ENCODE measurements around the gene ADORA3.

ADORA3 gene

DNA sequence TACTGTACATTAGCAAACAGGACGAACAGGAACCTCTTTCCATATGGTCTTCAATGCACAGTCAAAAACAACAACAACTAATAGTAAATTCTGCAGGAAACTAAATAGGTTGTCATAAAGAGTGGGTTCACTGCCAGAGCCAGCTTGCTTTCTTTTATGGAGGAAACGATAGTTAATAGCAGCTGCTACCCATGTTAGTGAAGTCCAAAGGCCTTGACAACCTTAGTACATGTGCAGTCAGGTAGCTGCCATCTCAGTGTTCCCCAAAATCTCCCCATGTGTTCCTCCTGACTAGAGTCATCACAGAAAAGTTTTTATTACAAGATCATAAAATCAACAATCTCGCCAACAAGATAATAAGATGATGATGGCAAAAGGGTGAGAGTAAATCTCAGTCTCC is 16.6 kb upstream of the ADORA3 start:
- TF ChIP-seq RAD21 (IDR thresholded peaks at IDR 0.05; ENCODE audit: low read depth) (no peak), EP300 (IDR thresholded peaks at IDR 0.05; ENCODE audit: borderline replicate concordance) (no peak), FOXM1 (IDR thresholded peaks at IDR 0.05; ENCODE audit: borderline replicate concordance, low read depth) (no peak), ZBTB7A (IDR thresholded peaks at IDR 0.05; ENCODE audit: low read depth) (no peak), CREB1 (IDR thresholded peaks at IDR 0.05; ENCODE audit: low read depth) (no peak), TCF12 (IDR thresholded peaks at IDR 0.05; ENCODE audit: low read depth) (no peak), YY1 (IDR thresholded peaks at IDR 0.05; ENCODE audit: low read depth) (no peak), CEBPB (IDR thresholded peaks at IDR 0.05) (no peak), EGR1 (IDR thresholded peaks at IDR 0.05) (no peak), NFIC (IDR thresholded peaks at IDR 0.05) (no peak), TEAD4 (IDR thresholded peaks at IDR 0.05) (no peak), TAF1 (IDR thresholded peaks at IDR 0.05; ENCODE audit: low read depth) (no peak)
- TF ChIP-seq, protein P1, sequence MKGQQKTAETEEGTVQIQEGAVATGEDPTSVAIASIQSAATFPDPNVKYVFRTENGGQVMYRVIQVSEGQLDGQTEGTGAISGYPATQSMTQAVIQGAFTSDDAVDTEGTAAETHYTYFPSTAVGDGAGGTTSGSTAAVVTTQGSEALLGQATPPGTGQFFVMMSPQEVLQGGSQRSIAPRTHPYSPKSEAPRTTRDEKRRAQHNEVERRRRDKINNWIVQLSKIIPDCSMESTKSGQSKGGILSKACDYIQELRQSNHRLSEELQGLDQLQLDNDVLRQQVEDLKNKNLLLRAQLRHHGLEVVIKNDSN (IDR thresholded peaks at IDR 0.05), result no peak
- TF ChIP-seq, protein P2, sequence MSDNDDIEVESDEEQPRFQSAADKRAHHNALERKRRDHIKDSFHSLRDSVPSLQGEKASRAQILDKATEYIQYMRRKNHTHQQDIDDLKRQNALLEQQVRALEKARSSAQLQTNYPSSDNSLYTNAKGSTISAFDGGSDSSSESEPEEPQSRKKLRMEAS (IDR thresholded peaks at IDR 0.05), result no peak
- TF ChIP-seq, protein P3, sequence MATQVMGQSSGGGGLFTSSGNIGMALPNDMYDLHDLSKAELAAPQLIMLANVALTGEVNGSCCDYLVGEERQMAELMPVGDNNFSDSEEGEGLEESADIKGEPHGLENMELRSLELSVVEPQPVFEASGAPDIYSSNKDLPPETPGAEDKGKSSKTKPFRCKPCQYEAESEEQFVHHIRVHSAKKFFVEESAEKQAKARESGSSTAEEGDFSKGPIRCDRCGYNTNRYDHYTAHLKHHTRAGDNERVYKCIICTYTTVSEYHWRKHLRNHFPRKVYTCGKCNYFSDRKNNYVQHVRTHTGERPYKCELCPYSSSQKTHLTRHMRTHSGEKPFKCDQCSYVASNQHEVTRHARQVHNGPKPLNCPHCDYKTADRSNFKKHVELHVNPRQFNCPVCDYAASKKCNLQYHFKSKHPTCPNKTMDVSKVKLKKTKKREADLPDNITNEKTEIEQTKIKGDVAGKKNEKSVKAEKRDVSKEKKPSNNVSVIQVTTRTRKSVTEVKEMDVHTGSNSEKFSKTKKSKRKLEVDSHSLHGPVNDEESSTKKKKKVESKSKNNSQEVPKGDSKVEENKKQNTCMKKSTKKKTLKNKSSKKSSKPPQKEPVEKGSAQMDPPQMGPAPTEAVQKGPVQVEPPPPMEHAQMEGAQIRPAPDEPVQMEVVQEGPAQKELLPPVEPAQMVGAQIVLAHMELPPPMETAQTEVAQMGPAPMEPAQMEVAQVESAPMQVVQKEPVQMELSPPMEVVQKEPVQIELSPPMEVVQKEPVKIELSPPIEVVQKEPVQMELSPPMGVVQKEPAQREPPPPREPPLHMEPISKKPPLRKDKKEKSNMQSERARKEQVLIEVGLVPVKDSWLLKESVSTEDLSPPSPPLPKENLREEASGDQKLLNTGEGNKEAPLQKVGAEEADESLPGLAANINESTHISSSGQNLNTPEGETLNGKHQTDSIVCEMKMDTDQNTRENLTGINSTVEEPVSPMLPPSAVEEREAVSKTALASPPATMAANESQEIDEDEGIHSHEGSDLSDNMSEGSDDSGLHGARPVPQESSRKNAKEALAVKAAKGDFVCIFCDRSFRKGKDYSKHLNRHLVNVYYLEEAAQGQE (IDR thresholded peaks at IDR 0.05; ENCODE audit: low read depth), result no peak

DNA sequence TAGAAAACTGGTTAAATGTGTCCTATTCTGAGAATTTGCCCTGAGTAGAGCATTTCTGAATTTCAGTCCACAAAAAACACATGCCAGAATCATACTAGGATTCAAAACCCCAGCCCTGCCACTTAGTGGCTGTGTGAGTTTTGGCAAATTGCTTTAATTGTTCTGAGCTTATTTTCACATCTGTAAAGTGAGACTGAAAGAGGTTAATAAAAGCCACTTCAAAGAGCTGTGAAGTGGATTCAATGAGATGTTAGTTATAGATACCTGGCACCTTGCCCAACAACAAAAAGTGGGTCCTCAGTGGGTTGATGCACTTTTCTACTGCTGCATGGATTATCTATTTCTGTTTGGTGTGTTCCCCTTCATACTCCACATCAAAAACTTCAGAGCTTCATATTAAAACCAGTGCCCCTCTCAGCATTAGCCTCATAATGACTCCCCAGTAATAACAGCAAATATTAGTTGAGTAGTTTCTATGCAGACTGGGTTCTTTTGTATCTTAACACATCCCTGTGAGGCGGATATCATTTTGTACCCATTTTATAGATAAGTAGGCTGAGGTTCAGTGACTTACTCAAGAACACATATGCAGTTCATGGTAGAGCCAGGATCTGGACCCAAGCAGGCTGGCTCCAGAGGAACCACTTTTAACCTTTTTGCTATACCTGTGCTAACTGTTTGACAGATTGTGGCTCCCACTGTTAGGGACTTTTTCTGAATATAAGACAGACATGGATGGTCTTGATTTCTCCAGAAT is 14.2 kb upstream of the ADORA3 start:
- TF ChIP-seq EGR1 (IDR thresholded peaks at IDR 0.05) (no peak), YY1 (IDR thresholded peaks at IDR 0.05; ENCODE audit: low read depth) (no peak), NFIC (IDR thresholded peaks at IDR 0.05) (no peak), RAD21 (IDR thresholded peaks at IDR 0.05; ENCODE audit: low read depth) (no peak), ZBTB7A (IDR thresholded peaks at IDR 0.05; ENCODE audit: low read depth) (no peak), TCF12 (IDR thresholded peaks at IDR 0.05; ENCODE audit: low read depth) (no peak), TAF1 (IDR thresholded peaks at IDR 0.05; ENCODE audit: low read depth) (no peak), FOXM1 (IDR thresholded peaks at IDR 0.05; ENCODE audit: borderline replicate concordance, low read depth) (no peak), CREB1 (IDR thresholded peaks at IDR 0.05; ENCODE audit: low read depth) (no peak), EP300 (IDR thresholded peaks at IDR 0.05; ENCODE audit: borderline replicate concordance) (no peak), TEAD4 (IDR thresholded peaks at IDR 0.05) (no peak), CEBPB (IDR thresholded peaks at IDR 0.05) (no peak)
- TF ChIP-seq, protein P2 (IDR thresholded peaks at IDR 0.05), result no peak
- TF ChIP-seq, protein P3 (IDR thresholded peaks at IDR 0.05; ENCODE audit: low read depth), result no peak
- TF ChIP-seq, protein P1 (IDR thresholded peaks at IDR 0.05), result no peak

DNA sequence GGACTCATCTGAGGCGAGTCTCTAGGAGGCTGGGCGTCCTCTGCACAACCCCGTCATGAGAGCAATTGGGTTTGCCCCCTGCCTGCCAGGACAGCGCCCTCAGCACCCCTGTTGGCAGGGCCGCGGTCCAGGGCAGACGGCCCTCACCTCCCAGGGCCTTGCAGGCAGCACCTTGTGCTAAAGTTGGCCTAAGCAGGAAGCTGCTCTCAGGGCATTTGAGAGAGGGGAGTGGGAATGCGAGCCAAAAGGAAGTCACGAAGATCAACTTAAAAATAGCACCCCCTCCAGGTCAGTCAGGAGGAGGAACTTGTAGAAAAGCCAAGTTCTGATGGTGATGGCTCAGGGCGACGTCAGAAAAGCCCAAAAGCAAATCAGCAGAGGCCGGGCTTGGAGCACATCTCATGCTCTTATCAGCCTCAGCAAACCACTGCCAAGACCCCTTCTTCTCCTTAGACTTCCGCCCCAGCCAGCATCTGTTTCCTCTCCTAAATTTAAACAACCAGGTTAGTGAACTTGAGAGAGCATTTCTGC is 12.6 kb upstream of the ADORA3 start:
- TF ChIP-seq, protein P3 (IDR thresholded peaks at IDR 0.05; ENCODE audit: low read depth), result no peak
- no peak for TF ChIP-seq TAF1 (IDR thresholded peaks at IDR 0.05; ENCODE audit: low read depth)
- TF ChIP-seq TEAD4 (IDR thresholded peaks at IDR 0.05), result no peak
- no peak for TF ChIP-seq CREB1 (IDR thresholded peaks at IDR 0.05; ENCODE audit: low read depth)
- no peak for TF ChIP-seq FOXM1 (IDR thresholded peaks at IDR 0.05; ENCODE audit: borderline replicate concordance, low read depth)
